Kidney tubule cell (primary cell): ENCODE measurements around the gene BICC1.

Experiments used
- DNase-seq: peaks from one replicate; pipeline ENCODE4 v3.0.0-alpha.2; 2018; ENCODE audit warnings: low spot score

BICC1 gene

GRCh38 chr10:58512491-58513187 lies at the start of gene BICC1:
Gene BICC1, plus strand, starts transcription at chr10:58512872. Its CDS starts 272 bp downstream, at chr10:58513144.
- peak; percentile 78 for DNase-seq

DNA sequence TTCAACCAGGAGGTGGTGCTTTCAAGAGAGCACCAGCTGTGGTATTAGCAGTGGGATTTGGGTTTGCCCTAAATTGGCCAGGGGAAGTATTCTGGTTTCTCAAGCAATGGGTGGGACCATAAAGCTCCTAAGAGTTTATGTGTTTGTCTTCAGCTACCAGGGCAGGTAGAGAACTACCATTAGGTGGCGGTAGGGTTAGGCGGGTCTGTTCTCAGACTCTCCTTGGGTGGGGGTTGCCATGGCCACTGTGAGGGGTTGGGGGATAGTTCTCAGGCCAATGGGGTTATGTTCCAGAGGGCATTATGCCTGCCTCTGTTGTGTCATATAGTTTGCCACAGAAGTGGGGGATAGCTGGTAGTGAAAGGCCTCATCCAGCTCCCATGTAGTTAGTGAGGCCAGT lies 47.7 kb upstream of the BICC1 start:
- no peak for DNase-seq

DNA sequence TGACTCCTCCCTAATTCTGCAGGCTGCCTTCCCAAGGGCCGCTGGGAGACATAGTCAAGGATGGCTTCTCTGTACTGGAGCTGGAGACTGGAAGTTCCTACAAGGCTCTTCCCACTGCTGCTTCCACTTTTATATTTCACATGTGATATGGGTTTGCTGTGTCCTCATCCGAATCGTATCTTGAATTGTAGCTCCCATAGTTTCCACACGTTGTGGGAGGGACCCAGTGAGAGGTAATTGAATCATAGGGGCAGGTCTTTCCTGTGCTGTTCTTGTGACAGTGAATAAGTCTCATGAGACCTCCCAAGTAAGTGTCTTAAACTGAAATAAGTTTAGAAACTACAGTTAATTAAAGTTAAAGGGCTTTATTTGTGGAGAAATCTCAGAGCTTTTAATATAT lies 47.0 kb upstream of the BICC1 start:
- DNase-seq = peak; percentile 46

- DNase-seq = peak; percentile 45
Observed at GRCh38 chr10:58467931-58468635, 44.6 kb upstream of the BICC1 start.

GRCh38 chr10:58473976-58474375 lies 38.7 kb upstream of the BICC1 start:
- peak; percentile 53 for DNase-seq

DNA sequence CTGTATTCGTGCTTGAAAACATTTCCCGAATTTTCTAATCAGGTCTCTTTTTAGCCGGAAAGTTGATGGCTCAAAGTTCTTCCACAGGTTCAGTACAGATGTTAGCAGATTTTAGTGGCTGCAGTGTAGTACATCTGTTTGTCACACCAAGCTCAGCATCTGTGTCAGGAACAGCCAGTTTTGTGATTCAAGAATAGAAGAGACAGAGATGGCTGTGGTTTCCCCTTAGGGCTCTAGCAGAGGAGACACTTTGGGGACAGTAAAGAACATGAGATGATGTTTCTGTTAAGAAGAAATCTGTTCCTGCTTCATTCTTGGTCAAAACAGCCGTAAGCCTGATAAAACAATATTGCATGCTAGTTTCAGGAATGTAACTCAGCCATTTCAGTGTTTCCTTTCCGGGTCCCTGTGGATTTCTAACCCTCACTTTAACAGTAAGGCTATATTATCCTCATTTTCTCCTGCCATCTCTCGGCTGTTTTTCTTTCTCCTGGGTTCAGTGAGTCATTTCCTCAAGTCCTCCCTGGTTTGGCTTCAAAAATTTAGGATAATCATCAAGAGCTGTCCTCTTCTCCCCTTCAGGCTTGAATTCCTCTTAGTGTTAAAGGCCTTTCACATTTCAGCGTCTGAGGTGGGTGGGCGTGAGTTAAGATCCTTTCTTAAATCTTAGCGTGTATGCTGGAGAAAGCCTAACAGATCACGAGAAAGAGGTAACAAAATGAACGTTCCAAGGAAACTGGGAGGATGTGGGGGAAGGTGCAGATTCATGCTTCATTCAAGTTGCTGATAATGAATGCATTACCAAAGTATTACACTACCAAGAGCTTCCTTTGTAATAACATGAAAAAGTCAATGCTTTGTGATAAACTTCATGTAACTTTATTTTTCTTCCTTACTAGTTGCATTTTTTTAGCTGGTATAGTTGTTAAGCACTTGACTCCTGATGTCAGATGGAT lies 37.1 kb upstream of the BICC1 start:
- DNase-seq = peak; percentile 60

DNA sequence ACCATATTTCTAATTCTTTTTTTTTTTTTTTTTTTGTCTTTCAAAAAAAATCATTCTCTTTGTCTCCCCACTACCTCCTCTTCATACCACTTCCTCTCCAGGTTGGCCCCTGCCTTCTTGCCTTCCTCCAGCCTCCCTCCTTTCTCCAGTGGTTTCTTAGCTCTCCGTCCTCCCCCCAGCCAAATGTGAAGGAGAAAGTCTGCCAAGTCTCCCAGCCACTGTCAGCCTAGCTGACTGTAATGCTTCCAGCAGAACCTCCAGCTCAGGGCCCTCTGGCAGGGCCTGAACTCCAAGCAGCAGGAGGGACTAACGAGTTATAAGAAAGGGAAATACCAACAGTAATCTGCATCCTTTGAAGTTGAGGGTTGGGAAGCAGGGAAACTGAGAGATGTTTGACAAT lies 35.5 kb upstream of the BICC1 start:
- no peak for DNase-seq

GRCh38 chr10:58477902-58478301 lies 34.8 kb upstream of the BICC1 start:
- DNase-seq = no peak

DNA sequence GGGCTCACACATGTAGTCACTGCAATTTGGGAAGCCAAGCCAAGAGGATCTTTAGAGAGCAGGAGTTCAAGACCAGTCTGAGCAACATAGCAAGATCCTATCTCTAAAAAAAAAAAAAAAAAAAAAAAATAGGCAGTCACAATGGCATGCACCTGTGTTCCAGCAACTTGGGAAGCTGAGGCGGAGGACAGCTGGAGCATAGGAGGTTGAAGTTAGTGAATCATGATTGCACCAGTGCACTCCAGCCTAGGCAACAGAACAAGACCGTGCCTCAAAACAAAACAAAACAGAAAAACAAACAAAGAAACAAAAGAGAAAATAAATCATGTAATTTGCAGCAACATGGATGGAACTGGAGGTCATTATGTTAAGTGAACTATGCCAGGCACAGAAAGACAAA lies 33.6 kb upstream of the BICC1 start:
- DNase-seq = no peak

DNA sequence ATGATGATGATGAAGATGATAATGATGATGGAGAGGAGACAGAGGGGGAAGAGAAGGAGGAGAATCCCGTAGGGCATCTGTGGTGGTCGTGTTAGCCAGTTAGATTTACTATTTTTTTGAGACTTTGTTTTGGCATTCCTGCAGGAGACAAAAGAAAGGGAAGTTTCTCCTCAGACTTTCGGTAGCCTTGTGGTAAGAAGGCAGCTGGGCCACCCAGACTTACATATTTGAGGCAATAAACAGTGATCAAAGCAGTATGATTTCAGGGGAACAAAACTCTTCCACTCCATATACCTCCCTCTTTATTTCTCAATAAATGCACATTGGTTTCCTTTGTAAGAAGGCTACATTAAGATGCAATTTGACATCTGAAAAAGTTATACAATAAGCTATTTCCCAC lies 32.4 kb upstream of the BICC1 start:
- DNase-seq = no peak

DNA sequence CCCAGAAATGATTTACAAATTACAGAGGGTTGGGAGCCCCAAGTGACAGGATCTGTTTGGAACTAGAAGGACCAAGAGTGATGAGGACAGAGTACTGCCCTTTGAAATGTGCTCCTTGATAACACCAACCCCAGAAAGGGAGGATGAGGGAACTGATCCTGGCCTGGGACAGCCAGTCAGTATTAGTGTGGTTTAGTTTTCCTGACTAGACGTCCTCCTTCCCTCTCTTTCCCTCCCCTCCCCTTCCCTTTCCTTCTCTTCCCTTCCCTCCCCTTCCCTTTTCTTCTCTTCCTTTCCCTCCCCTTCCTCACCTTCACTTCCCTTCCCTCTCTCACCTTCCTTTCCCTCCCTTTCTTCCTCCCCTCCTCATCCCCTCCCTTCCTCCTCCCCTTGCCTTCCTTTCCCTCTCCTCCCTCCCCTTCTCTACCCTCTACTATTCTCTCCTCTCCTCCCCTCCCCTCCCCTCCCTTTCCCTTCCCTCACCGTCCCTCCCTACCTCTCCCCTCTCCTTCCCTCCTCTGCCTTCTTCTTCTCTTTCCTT lies 31.0 kb upstream of the BICC1 start:
- DNase-seq = no peak

- DNase-seq = peak; percentile 30
Observed at GRCh38 chr10:58486821-58487220, 25.9 kb upstream of the BICC1 start.

DNA sequence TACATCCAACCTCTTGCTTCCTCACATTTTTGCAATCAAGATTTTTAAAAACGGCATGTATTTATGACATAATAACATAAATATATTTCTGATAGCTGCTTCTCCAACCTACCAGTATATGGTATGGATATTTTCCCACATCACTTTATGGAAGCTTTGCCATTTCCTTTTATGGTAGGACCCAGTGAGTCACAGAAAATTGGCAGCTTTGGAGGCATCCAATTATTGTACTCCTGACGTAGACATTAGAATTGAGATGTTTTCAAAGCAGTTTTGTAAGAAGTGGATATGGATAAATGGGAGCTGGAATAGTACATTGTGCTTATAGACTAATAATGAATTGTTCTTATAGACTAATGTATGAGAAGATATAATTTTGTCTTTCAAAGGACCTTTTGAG lies 23.8 kb upstream of the BICC1 start:
- DNase-seq = no peak

- DNase-seq = no peak
Observed at GRCh38 chr10:58502956-58503355, 9.7 kb upstream of the BICC1 start.

- peak; percentile 91 for DNase-seq
Observed at GRCh38 chr10:58508316-58508715, 4.4 kb upstream of the BICC1 start.

- DNase-seq = peak; percentile 63
Observed at GRCh38 chr10:58511765-58512490, 744 bp upstream of the BICC1 start.

- DNase-seq = peak; percentile 89
Observed at GRCh38 chr10:58513188-58514110, 777 bp downstream of the BICC1 start.

DNA sequence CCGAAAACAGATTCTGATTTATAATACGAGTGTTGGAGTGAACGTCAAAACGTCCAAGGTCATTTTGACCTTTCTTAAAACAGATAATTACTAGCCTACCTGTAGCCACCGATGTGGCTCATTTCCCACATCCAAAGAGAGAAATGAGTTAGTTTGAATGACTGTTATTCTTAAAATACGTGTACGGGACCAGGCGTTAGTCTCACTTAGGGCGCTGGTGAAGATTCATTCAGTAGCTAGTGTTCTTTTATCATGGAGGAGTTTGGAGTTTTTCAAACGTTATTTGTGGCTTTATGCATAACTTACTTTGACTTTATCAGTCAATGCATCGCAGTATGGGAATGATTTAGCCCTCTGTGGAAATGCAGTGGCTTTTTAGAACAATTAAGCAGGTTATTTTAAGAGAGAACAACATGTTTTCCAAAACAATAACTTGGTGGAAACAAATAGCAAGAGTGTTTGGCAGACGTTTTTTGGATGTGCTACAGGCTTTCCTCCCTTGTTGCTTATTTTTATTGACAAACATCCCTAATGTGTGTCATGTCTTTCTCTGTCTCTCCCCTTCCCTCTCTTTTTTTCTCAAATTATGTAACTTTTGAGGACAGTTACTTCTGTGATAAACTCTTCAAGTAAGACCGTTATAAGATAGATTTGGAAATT lies 1.6 kb downstream of the BICC1 start:
- DNase-seq = peak; percentile 18

DNA sequence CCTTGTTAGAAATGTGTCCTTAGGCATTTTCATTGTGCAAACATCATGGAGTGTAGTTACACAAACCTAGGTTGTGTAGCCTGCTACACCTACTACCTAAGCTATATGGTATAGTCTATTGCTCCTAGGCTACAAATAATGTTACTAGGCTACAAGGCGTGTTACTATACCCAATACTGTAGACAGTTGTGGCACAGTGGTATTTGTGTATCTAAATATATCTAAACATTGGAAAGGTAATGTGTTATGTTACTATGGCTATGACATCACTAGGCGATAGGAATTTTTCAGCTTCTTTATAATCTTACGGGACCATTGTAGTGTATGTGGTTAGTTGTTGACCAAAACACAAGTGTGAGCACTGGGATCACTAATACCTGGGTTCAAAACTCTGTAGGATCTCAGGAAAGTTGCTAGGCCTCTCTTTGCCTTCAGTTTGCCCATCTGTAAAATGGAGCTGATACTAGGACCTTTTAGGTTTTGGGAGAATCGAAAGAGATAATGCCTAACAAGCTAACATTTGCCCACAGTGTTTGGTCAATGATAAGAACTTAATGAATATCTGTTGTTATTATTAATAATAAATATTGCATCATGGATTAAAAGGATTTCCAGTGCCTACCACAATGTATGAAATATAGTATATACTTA lies 2.7 kb downstream of the BICC1 start:
- peak; percentile 83 for DNase-seq
